Heart left ventricle (tissue), 13 donors: ENCODE data around the gene ULK4.

ENCODE experiments used
- CTCF ChIP-seq, 12 donors: fragments of 200-600 bp; sonication (generic) in 4 of 12; IDR thresholded peaks; one replicate each; pipeline versions ENCODE4 v1.5.0 to v1.8.0; 2018 to 2022; ENCODE audit warnings: antibody characterized with exemption in 12 of 12, mild to moderate bottlenecking in 5 of 12
- POLR2A ChIP-seq, 2 donors: fragments of 450-650 bp; IDR thresholded peaks; one replicate each; pipeline ENCODE4 v1.6.1; 2017; ENCODE audit warnings: antibody characterized with exemption in 2 of 2, mild to moderate bottlenecking in 2 of 2, moderate library complexity in 2 of 2
- donor health status: ischemic (EF 13 %, LVEDD 7.1; RV severe dilation, severe dysfunction).
- donor health status: DM: no; HTN: yes; CAD: no.
- donor health status: DM: no; HTN: no; CAD: no.
- donor health status: ischemic (EF 25% LVEDD 6.9; RV normal size, moderate dysfunction).
- donor health status: ischemic (EF 25% LVEDD 5.7; RV mildly dilated, moderate dysfunction).
- donor health status: ischemic (EF 35%, LVEDD 5.7; RV mildly dilated, moderate dysfunction).
- donor health status: nonischemic (EF 11% LVEDD 7.7; RV severe dilation, severe dysfunction).
- donor health status: DM: yes; HTN: yes; CAD: no.
- donor health status: PGD.
- donor health status: ischemic (EF 29% LVEDD 5.4; RV normal size, mild dysfunction).
- donor health status: nonischemic (EF 23%, LVEDD 6.1; RV moderate dilation, normal function).

GRCh38 chr3:41593774-41594173 lies 368.1 kb downstream of the ULK4 start:
- TF ChIP-seq POLR2A (IDR thresholded peaks at IDR 0.05) (no peak), CTCF (IDR thresholded peaks at IDR 0.05) (no peak)
